Smooth muscle cell (in vitro differentiated cells): Measurements from ENCODE around the gene MICA. TPM values are rescaled to one million over a fixed set of nuclear protein-coding genes. Genes with fewer than 3 reads are reported as not detected.
A peak's percentile ranks its signal among the peaks of the same experiment; 100 is the strongest.

ENCODE experiments used
- DNase-seq: peaks from one replicate; lab custom pipeline; 2025; ENCODE audit not compliant: unreplicated experiment; lab: John Stamatoyannopoulos, UW
- H2AFZ ChIP-seq: fragments of 200-600 bp; sonication (generic); 2 replicates; pipeline ENCODE4 v1.6.0; 2016; ENCODE audit warnings: antibody characterized with exemption, low read depth, mild to moderate bottlenecking
- H3F3A ChIP-seq: fragments of 200-600 bp; sonication (generic); 2 replicates; pipeline ENCODE4 v1.6.0; 2017; ENCODE audit warnings: antibody characterized with exemption, low read depth
- H3K27ac ChIP-seq: fragments of 200-600 bp; sonication (generic); 2 replicates; pipeline ENCODE4 v1.5.1; 2016; ENCODE audit warnings: low read depth, mild to moderate bottlenecking
- H3K27me3 ChIP-seq: fragments of 200-600 bp; sonication (generic); 2 replicates; pipeline ENCODE4 v1.6.1; 2016; ENCODE audit warnings: low read depth, mild to moderate bottlenecking
- H3K36me3 ChIP-seq: fragments of 200-600 bp; sonication (generic); 2 replicates; pipeline ENCODE4 v1.5.1; 2016; ENCODE audit warnings: low read depth
- H3K4me1 ChIP-seq: fragments of 200-600 bp; sonication (generic); 2 replicates; pipeline ENCODE4 v1.5.1; 2016; ENCODE audit warnings: low read depth
- H3K4me2 ChIP-seq: fragments of 200-600 bp; sonication (generic); 2 replicates; pipeline ENCODE4 v1.6.0; 2016; ENCODE audit warnings: mild to moderate bottlenecking
- H3K4me3 ChIP-seq: fragments of 200-600 bp; sonication (generic); 2 replicates; pipeline ENCODE4 v1.5.1; 2016; ENCODE audit warnings: mild to moderate bottlenecking
- H3K79me2 ChIP-seq: fragments of 200-600 bp; sonication (generic); 2 replicates; pipeline ENCODE4 v1.6.0; 2016; ENCODE audit warnings: low read depth, mild to moderate bottlenecking
- H3K9ac ChIP-seq: fragments of 200-600 bp; sonication (generic); 2 replicates; pipeline ENCODE4 v1.6.0; 2016; ENCODE audit warnings: low read depth
- H3K9me3 ChIP-seq: fragments of 200-600 bp; sonication (generic); replicated peaks from 2 replicates; pipeline ENCODE4 v1.5.1; 2016; ENCODE audit warnings: low read depth
- H4K20me1 ChIP-seq: fragments of 200-600 bp; sonication (generic); 2 replicates; pipeline ENCODE4 v1.6.0; 2016; ENCODE audit warnings: low read depth
- CTCF ChIP-seq: fragments of 200-600 bp; sonication (generic); IDR thresholded peaks from 2 replicates; pipeline ENCODE4 v1.5.1; 2017; ENCODE audit warnings: borderline replicate concordance, mild to moderate bottlenecking, antibody characterized with exemption; ENCODE audit not compliant: insufficient read depth, poor library complexity, severe bottlenecking
- WGBS: methylation state at CpG from one replicate; pipeline ENCODE4 v1.1.7; 2016; ENCODE audit warnings: low lambda C conversion rate; 5-methylcytosine and 5-hydroxymethylcytosine counted together
- microRNA-seq: library from miRNA; unstranded; fragments of <30 nt; microRNA quantifications from one replicate; pipeline ENCODE4, GENCODE V29; 2016; ENCODE audit warnings: borderline number of aligned reads
- polyA plus RNA-seq: library from polyadenylated mRNA; unstranded; fragments of >200 nt; fragmentation: Nextera tagmentation; extraction: Ambion mirVana; gene quantifications from 2 replicates; pipeline ENCODE4 v1.2.1, GENCODE V29; 2016
- small RNA-seq: library from RNA; depleted of rRNA; stranded (forward); fragments of <200 nt; gene quantifications from one replicate; pipeline ENCODE3, GENCODE V24; 2014
- total RNA-seq: library from RNA; depleted of rRNA; stranded (reverse); fragments of >200 nt; gene quantifications from 2 replicates; pipeline ENCODE4 v1.2.3, GENCODE V29; 2014

Gene MICA
- total and polyA plus RNA-seq, 2 experiments from 2014 or later = 54.2 to 60.8 TPM

GRCh38 chr6:31462026-31462963, 58.9 kb downstream of the MICA start:
- Histone ChIP-seq H3K4me3 (peak overlapping the region; percentile 47), H3K27me3 (peaks cover 4% of the 10 kb centered on the region), H3K27ac (no peak overlapping the region), H3K4me2 (peak overlapping the region; percentile 80), H3F3A (no peaks in the 10 kb centered on the region), H3K4me1 (no peaks in the 10 kb centered on the region), H3K9ac (no peak overlapping the region), H3K9me3 (no peaks in the 10 kb centered on the region), H2AFZ (peak overlapping the region; percentile 75), H3K36me3 (no peaks in the 10 kb centered on the region), H3K79me2 (no peaks in the 10 kb centered on the region), H4K20me1 (no peaks in the 10 kb centered on the region)
- no peak for TF ChIP-seq CTCF
- 66% methylated on average over 11 of the region's 11 CpGs for WGBS
- no peak for DNase-seq

DNA sequence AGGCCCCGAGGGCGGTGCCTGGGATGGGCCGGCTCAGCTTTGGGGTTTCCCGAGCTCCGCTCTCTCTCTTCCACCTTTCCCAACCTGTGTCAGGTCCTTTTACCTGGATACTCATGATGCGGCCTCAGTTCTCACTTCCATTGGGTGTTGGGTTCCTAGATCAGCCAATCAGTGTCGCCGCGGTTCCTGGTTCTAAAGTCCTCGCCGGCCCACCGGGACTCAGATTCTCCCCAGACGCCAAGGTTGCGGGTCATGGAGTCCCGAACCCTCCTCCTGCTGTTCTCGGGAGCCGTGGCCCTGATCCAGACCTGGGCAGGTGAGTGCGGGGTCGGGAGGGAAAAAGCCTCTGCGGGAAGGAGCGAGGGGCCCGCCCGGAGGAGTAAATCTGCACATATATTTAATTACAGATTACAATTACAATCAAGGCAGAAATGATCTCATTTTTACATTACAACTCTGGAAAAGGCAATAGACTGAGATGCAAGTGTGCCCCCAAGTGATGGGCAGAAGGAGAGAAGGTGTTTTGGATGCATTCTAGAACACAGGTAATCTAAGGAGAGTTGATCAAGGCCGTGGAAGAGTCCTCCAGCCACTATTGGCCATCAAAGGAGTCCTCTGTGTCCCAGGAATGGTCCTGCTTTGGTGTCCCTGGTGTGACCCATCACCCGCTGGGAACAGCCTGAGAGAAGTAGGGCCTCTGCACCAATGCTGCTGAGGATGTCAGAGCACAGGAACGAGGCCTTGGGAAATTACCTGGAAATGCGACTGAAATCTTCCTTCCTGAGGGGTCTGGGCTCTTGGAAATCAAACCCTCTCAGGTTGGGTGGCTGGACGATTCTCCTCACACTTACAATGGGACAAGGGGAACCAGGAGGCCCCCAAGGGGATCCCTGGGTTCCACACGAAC, 59.8 kb downstream of the MICA start:
- Histone ChIP-seq H2AFZ (peak overlapping the region; percentile 75), H3K27ac (no peak overlapping the region), H3K9ac (no peak overlapping the region)

DNA sequence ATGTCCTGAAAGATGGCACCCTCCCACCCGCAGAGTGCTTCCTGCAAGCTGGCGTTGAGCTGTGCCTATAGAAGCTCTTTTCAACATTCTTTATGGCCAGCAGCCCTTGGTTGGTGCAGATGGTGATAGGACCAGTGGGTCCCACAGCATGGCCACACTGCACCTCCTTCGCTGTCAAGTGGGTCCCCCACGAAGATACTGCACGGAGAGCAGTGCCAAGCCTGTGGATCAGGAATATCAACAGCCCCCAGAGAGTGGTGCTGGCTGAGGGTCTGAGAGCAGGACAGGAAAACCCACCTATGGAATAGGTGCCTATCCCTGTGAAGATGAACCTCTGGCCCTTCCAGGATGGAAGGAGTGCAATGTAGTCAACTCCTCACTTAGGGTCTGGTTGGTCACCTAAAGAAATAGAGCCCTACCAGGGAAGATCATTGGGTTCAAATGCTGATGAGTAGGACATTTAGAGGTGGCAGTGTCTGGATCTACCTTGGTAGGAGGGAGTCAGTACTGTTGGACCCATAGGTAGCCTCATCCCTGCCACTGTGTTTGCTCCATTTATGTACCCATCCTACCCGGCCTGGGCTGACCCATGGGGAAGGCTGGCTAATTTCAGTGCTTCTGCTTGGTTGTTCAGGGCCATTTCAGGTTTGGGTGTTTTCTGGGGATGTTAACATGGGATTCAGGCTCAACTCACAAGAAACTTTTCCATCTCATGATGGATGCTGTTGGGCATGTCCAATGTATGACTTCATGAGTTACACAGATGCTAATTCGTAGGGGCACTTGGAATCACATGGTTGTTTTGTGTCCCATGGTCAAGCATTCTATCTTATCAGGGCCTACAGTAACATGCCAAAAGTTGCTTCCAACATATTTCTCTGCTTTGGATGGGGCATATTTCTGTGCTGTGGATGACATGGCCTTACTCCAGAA, 61.1 kb downstream of the MICA start:
- H3K9me3 ChIP-seq = no peaks in the 10 kb centered on the region
- no peaks in the 10 kb centered on the region for H3K36me3 ChIP-seq
- H3K79me2 ChIP-seq = no peaks in the 10 kb centered on the region
- H3K4me3 ChIP-seq = no peak overlapping the region
- no peak overlapping the region for H3K4me2 ChIP-seq
- H3K27ac ChIP-seq = no peak overlapping the region
- H3F3A ChIP-seq = no peaks in the 10 kb centered on the region
- WGBS = 93% methylated on average over 7 of the region's 7 CpGs
- no peaks in the 10 kb centered on the region for H3K27me3 ChIP-seq
- no peak overlapping the region for H2AFZ ChIP-seq
- no peak for DNase-seq
- no peaks in the 10 kb centered on the region for H4K20me1 ChIP-seq
- no peak for TF ChIP-seq CTCF
- no peak overlapping the region for H3K9ac ChIP-seq
- H3K4me1 ChIP-seq = no peaks in the 10 kb centered on the region

More for the DNA sequence above, 59.8 kb downstream of the MICA start:
- Histone ChIP-seq H3K4me1 (no peaks in the 10 kb centered on the region), H3K9me3 (no peaks in the 10 kb centered on the region), H3K27me3 (peaks cover 4% of the 10 kb centered on the region), H3F3A (no peaks in the 10 kb centered on the region), H3K79me2 (no peaks in the 10 kb centered on the region), H3K4me3 (peak overlapping the region; percentile 47), H4K20me1 (no peaks in the 10 kb centered on the region), H3K4me2 (peak overlapping the region; percentile 80), H3K36me3 (no peaks in the 10 kb centered on the region)
- no peak for TF ChIP-seq CTCF
- WGBS = 32% methylated on average over 29 of the region's 29 CpGs
- no peak for DNase-seq

Small RNAs within 50 kb of the gene (microRNA-seq; reads per million reads assigned to microRNA genes)
- gene MIR6891 = not detected

Small RNAs within 50 kb of the gene (small RNA-seq; reads per million reads assigned to genes)
- gene HLA-S (not detected), gene MIR6891 (not detected), gene RF00019 (not detected), gene RNU6-283P (not detected)

Other genes starting within 250 kb of the MICA start
- gene CCHCR1, start 245.8 kb upstream of the MICA start, total RNA-seq = 4.9 and 8.2 TPM in 2 replicates
- 15.0 and 25.4 TPM in 2 replicates for gene CCHCR1, start 245.8 kb upstream of the MICA start, polyA plus RNA-seq
- 4.5 and 7.8 TPM in 2 replicates for gene TCF19, start 245.0 kb upstream of the MICA start, total RNA-seq
- gene TCF19, start 245.0 kb upstream of the MICA start, polyA plus RNA-seq = 5.4 and 10.5 TPM in 2 replicates
- gene POU5F1, start 232.9 kb upstream of the MICA start, total RNA-seq = not detected in 2 replicates
- 0.25 TPM in 1 of 2 replicates, not detected in the other for gene POU5F1, start 232.9 kb upstream of the MICA start, polyA plus RNA-seq
- gene HLA-C, start 131.5 kb upstream of the MICA start, total RNA-seq = 209 and 256 TPM in 2 replicates
- gene HLA-C, start 131.5 kb upstream of the MICA start, polyA plus RNA-seq = 387 and 404 TPM in 2 replicates
- 238 and 2,794 TPM in 2 replicates for gene HLA-B, start 46.4 kb upstream of the MICA start, total RNA-seq
- 605 and 646 TPM in 2 replicates for gene HLA-B, start 46.4 kb upstream of the MICA start, polyA plus RNA-seq
- gene MICB, start 94.5 kb downstream of the MICA start, total RNA-seq = 2.9 and 4.7 TPM in 2 replicates
- gene MICB, start 94.5 kb downstream of the MICA start, polyA plus RNA-seq = 1.4 and 2.4 TPM in 2 replicates
- not detected in 2 replicates for gene MCCD1, start 125.4 kb downstream of the MICA start, total RNA-seq
- gene MCCD1, start 125.4 kb downstream of the MICA start, polyA plus RNA-seq = not detected in 2 replicates
- 137 and 153 TPM in 2 replicates for gene DDX39B, start 138.4 kb downstream of the MICA start, total RNA-seq
- gene DDX39B, start 138.4 kb downstream of the MICA start, polyA plus RNA-seq = 117 and 146 TPM in 2 replicates
- gene ATP6V1G2, start 143.0 kb downstream of the MICA start, total RNA-seq = 0.90 and 1.0 TPM in 2 replicates
- 2.3 and 2.4 TPM in 2 replicates for gene ATP6V1G2, start 143.0 kb downstream of the MICA start, polyA plus RNA-seq
- gene NFKBIL1, start 144.0 kb downstream of the MICA start, total RNA-seq = 8.1 and 28.2 TPM in 2 replicates
- gene NFKBIL1, start 144.0 kb downstream of the MICA start, polyA plus RNA-seq = 23.5 and 25.9 TPM in 2 replicates
- gene LTA, start 168.7 kb downstream of the MICA start, total RNA-seq = 1.8 TPM in 1 of 2 replicates, not detected in the other
- 0.74 TPM in 1 of 2 replicates, not detected in the other for gene LTA, start 168.7 kb downstream of the MICA start, polyA plus RNA-seq
- 0.94 and 3.0 TPM in 2 replicates for gene TNF, start 172.0 kb downstream of the MICA start, total RNA-seq
- gene TNF, start 172.0 kb downstream of the MICA start, polyA plus RNA-seq = 1.5 and 2.4 TPM in 2 replicates
- gene LTB, start 178.8 kb downstream of the MICA start, total RNA-seq = 1.5 TPM in 1 of 2 replicates, not detected in the other
- 0.75 and 6.3 TPM in 2 replicates for gene LTB, start 178.8 kb downstream of the MICA start, polyA plus RNA-seq
- not detected in 2 replicates for gene LST1, start 182.7 kb downstream of the MICA start, total RNA-seq
- gene LST1, start 182.7 kb downstream of the MICA start, polyA plus RNA-seq = 1.4 and 1.7 TPM in 2 replicates
- not detected in 2 replicates for gene NCR3, start 189.4 kb downstream of the MICA start, total RNA-seq
- gene NCR3, start 189.4 kb downstream of the MICA start, polyA plus RNA-seq = 0.22 and 0.48 TPM in 2 replicates
- gene AIF1, start 211.6 kb downstream of the MICA start, total RNA-seq = not detected in 2 replicates
- gene AIF1, start 211.6 kb downstream of the MICA start, polyA plus RNA-seq = not detected in 2 replicates
- gene PRRC2A, start 217.1 kb downstream of the MICA start, total RNA-seq = 44.7 and 47.6 TPM in 2 replicates
- gene PRRC2A, start 217.1 kb downstream of the MICA start, polyA plus RNA-seq = 58.0 and 75.3 TPM in 2 replicates
- 75.9 and 123 TPM in 2 replicates for gene BAG6, start 249.1 kb downstream of the MICA start, total RNA-seq
- gene BAG6, start 249.1 kb downstream of the MICA start, polyA plus RNA-seq = 74.8 and 85.8 TPM in 2 replicates